ENCODE measurements around the gene SHISAL2A. TPM values are rescaled to one million over a fixed set of nuclear protein-coding genes. Genes with fewer than 3 reads are reported as not detected.

Gene SHISAL2A
- total and polyA plus RNA-seq, 2 of the 13 experiments (the other 11 are each of a cell fraction or from before 2014, with no cell fraction given): not detected

DNA sequence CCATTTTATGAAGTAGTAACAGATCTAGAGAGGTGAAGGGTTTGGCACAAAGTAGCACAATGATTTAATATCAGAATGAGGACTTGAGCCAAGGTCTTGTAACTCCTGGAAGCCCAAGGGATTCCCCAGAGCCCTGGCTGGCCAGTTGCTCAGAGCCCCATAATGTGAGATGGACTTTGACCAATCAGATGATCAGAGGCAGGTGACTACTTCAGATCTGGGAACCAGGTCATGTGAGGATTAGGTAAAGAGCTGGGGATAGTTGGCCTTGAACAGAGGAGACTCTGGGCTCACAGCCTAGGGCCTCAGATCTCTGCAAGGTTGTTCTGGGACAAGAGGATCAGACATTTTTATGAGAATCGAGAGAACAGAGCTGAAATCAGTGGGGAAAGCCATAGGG lies 18.9 kb downstream of the SHISAL2A start:
- BruUV-seq (replicated peaks): no TSS peak
- Histone ChIP-seq H3K36me3 (replicated peaks in 1 of 2; ENCODE audit: control insufficient read depth in 1 of 2, insufficient read depth in 2 of 2, low read length in 2 of 2) (no peaks in the 10 kb centered on the region), H3K27ac (ENCODE audit: extremely low read length, insufficient read depth, low read length) (peak overlapping the region; percentile 75), H2AFZ (ENCODE audit: low read length) (no peak overlapping the region), H3K9ac (ENCODE audit: insufficient read depth, low read depth, low read length) (no peak overlapping the region), H4K20me1 (ENCODE audit: insufficient read depth, low read length) (no peaks in the 10 kb centered on the region), H3K79me2 (ENCODE audit: insufficient read depth, low read length) (no peaks in the 10 kb centered on the region), H3K4me1 (ENCODE audit: insufficient read depth, low read length) (peaks cover 32% of the 10 kb centered on the region), H3K4me3 (replicated peaks in 1 of 3; ENCODE audit: insufficient read depth in 1 of 3, low read depth in 2 of 3, low read length in 3 of 3) (no peak overlapping the region; a peak in 1 of 6 replicates), H3K9me3 (ENCODE audit: low read length) (no peaks in the 10 kb centered on the region), H3K4me2 (ENCODE audit: low read depth, low read length) (peak overlapping the region; percentile 37), H3K27me3 (ENCODE audit: control insufficient read depth in 1 of 2, insufficient read depth in 2 of 2, low read length in 2 of 2) (no peaks in the 10 kb centered on the region)
- FAIRE-seq: peak; percentile 78
- peak; percentile 91 for DNase-seq (ENCODE audit: low spot score)
- peak; percentile 91 for ATAC-seq
- intact Hi-C loops (cut with micrococcal nuclease; ENCODE audit: unreplicated experiment) (loop anchor here (10.0 kb wide), 1 partner anchor 47 kb away; the partner anchor contains the start of gene GPX7), in situ Hi-C loops (cut with HindIII; ENCODE audit: extremely low pct_ligation_motif_present, low pct_unique_long_range_greater_than_20kb) (no loop called here)
- ChIA-PET POLR2A (interaction anchor here (0.7 to 2.0 kb wide), 10 partner anchors 9 to 286 kb away, joined by 3 to 7 read pairs (median 4); partner anchors contain the start of genes CC2D1B, ORC1, PRPF38A and SCP2), CTCF (ENCODE audit: low intra/inter-chr PET ratio, low total read pairs) (no interaction called here)
- WGBS (ENCODE audit: low lambda C conversion rate): 0% methylated on average over 1 of the region's 1 CpG
- TF ChIP-seq HMGXB3 (CRISPR knock-in tag; IDR thresholded peaks at IDR 0.05; ENCODE audit: borderline replicate concordance): no peak
- no peak for TF ChIP-seq ZNF746 (CRISPR knock-in tag; IDR thresholded peaks at IDR 0.05)
- no peak for TF ChIP-seq PTBP1 (IDR thresholded peaks at IDR 0.05; ENCODE audit: low read depth, low read length, poor library complexity, severe bottlenecking)
- TF ChIP-seq ZNF143 (CRISPR knock-in tag; IDR thresholded peaks at IDR 0.05): no peak
- no peak for TF ChIP-seq SATB2 (CRISPR knock-in tag; IDR thresholded peaks at IDR 0.05)
- TF ChIP-seq RBM22 (optimal IDR thresholded peaks at IDR 0.05; ENCODE audit: low read length): no peak
- no peak for TF ChIP-seq ZNF180 (CRISPR knock-in tag; IDR thresholded peaks at IDR 0.05; ENCODE audit: borderline replicate concordance, low read depth)
- TF ChIP-seq RFXANK (CRISPR knock-in tag; IDR thresholded peaks at IDR 0.05): no peak
- no peak for TF ChIP-seq ATF7-NPFF (CRISPR knock-in tag; IDR thresholded peaks at IDR 0.05; ENCODE audit: low read depth)
- no peak for TF ChIP-seq ZSCAN5A (CRISPR knock-in tag; IDR thresholded peaks at IDR 0.05; ENCODE audit: borderline replicate concordance)
- TF ChIP-seq ZNF432 (CRISPR knock-in tag; IDR thresholded peaks at IDR 0.05; ENCODE audit: borderline replicate concordance): no peak
- peak; percentile 37; the same call in 1 of the 2 replicates for TF ChIP-seq ZSCAN9 (CRISPR knock-in tag; IDR thresholded peaks at IDR 0.05; ENCODE audit: borderline replicate concordance)
- TF ChIP-seq PHF21A (CRISPR knock-in tag; IDR thresholded peaks at IDR 0.05): peak; percentile 73
- no peak for TF ChIP-seq ZNF230 (CRISPR knock-in tag; IDR thresholded peaks at IDR 0.05)
- no peak for TF ChIP-seq NBN (conservative IDR thresholded peaks at IDR 0.05)
- no peak for TF ChIP-seq ZBTB34 (CRISPR knock-in tag; IDR thresholded peaks at IDR 0.05)
- TF ChIP-seq ZSCAN29 (CRISPR knock-in tag; conservative IDR thresholded peaks at IDR 0.05): no peak
- no peak for TF ChIP-seq ZNF337 (CRISPR knock-in tag; IDR thresholded peaks at IDR 0.05; ENCODE audit: borderline replicate concordance, low read depth)

All from HepG2 (cell line).